CD4-positive, alpha-beta T cell treated with Interleukin-17A for 1 hour (primary cell): ENCODE data around the gene MYORG.
A peak's percentile ranks its signal among the peaks of the same experiment; 100 is the strongest.
"Not testable (repeated sequence)": the region's sequence is repeated elsewhere in the genome, so short reads cannot be mapped to it uniquely, and the experiment has no call there.

Experiments
- DNase-seq: peaks from one replicate; pipeline ENCODE4 v3.0.0-alpha.2; 2020

MYORG gene

DNA sequence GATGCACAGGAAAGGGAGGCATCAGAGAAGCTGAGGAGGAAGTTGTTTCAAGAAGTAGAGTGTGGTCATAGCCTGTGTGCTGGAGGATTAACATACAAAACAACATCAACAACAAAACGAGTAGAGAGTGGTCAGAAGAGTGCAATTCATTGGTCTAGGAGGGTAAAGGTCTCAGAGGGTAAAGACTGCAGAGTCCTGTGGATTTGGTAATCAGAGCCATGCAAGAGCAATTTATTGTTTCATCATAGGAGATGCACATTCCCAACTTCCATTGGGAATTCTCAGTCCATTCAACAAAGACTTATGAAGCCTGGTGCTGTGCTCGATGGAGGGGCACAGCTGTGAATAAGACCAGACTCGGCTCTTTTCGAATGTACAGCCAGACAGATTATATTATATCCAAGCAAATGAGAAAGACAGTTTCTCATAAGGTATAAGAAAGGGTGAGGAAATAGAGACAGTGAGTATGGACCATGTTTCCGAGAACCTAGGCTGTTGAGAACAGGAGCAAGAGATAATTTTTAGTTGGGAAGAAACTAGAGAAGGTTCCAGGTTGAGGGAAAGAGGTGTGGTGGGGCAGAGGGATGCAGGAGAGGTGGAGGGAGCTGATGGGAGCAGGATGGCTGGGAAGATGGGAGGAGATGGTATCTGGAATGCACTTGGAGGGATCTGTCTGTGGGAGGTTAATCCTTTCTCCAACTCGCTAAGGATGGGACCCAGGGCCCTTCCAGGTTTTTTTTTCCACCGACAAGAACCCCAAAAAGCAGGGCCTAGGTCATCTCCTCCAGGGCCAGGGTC lies 7.9 kb upstream of the MYORG start:
- no peak for DNase-seq

DNA sequence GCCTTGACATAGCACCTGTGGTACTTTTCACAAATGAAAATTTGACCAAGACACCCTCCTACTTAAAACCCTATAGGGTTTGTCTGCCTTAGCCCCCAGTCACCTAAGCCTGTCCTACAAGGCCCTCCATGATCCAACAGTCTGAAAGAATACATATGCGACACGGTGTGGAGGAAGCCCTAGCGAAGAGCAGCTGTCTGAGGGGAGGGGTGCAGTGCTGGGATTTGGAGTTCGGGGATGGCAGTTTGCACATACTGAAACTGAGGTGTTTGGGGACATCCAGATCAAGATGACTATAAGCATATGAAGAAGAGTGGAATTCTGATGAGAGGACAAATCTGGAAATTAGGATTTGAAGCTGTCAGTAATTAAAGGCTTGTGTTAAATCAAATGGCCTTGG lies 7.2 kb upstream of the MYORG start:
- no peak for DNase-seq

DNA sequence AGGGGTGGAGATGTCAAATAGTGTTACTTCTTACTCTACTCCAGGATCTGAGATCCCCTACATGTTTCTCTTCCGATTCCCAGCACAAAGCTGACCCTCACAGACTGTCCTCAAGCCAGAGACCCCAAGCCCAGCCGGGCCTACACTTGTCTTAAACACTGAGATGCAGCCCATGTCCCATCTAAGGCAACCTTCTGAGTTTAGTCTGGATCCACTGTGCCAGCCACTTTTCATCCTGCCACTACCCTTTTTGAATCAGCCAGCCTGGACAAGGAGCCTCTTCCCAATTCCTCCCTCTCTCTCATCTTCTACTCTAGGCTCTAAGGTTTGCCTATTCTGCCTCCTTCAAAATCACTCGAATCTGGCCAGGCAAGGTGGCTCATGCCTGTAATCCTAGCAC lies 6.2 kb upstream of the MYORG start:
- DNase-seq, result no peak

DNA sequence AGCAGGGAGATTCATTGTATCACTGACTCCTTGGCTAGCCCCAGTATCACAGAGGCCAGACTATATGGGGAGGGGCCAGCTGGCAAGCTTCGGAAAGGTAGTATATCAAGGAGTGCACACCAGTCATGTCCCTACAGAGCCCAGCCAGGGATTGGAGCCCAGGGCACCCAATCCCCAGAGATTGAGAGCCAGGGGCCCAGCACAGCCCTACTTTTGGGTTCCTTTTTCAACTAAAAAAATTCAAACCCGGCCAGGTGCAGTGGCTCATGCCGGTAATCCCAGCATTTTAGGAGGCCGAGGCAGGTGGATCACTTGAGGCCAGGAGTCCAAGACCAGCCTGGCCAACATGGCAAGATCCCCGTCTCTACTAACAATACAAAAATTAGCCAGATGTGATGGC lies 5.4 kb upstream of the MYORG start:
- no peak for DNase-seq

DNA sequence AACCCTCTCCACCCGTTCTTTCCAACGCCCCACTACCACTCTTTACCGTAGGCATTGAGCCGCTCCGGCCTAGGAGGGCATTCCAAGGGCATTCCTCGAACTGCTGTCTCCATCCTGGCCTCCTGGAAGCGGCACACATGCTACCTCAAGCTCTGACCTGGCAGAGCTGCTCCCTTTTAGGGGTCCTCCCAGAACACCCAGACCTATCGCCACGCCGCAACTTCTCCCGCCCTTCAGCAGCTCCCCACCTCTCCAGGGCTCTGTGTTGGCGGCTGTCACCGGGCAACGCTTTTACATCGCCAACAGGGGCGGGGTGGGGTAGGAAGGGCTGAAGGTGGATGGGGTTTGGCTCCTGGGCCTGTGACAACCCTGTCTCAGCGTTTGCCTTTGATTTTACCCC lies 4.6 kb upstream of the MYORG start:
- peak; percentile 19 for DNase-seq

DNA sequence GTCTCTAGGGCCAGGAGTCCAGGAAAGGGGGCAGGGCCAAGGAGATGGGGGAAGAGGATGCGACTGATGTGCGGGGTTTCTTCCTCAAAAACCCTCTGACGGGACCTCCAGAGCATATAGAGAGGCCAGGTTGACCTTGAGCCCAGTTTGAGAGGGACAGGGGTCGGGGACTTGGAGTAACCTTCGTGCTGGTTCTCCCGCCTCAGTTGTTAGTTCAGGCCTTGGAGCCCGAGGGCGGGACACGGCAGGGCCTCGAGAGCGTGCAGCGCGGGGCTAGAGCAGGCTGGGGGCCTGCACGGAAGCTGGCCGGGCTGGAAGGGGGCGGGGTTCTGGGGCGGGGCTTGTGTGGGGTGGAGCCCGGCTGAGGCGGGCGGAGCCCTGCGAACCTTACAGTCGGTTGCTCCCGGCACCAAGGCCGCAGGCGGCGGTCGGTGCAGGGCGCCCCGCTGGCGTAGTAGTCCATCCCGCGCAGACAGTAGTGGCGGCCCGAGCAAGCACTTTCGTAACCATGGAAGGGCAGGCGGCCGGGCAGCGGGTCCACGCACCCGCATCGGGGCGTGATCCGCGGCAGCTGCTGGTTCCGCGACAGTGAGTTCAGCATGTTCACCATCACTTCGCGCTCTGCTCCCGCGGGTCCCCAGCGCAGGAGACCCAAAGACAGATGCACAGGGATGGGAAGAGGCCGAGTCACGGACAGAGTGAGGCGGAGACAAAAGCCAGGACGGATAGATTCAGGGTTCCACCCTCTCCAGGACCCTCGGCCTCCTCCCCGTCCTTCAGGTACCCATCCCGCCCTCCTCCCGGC lies 4.0 kb upstream of the MYORG start:
- peak; percentile 82 for DNase-seq

DNA sequence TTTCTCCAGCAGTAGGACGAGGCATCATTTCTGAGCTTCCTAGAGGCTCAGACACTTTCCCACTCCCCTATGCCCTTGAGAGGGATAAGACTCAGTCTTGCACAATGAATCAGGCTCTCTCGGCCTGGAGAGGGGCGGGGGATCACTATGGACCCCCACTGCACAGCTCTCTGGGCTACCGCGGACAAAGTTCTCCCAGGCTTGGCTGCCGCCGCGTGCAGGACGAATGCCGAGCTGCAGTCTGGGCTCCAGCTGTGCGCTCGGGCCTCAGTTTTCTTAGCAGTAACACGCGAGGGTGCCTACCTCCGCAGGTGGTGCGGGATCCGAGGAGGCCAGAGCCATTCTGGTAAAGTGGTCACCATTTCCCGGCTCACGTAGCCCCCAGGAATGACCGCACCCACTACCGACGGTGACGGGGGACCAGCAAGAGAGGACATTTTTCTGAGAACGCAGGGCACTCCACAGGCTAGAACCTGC lies 3.4 kb upstream of the MYORG start:
- no peak for DNase-seq

DNA sequence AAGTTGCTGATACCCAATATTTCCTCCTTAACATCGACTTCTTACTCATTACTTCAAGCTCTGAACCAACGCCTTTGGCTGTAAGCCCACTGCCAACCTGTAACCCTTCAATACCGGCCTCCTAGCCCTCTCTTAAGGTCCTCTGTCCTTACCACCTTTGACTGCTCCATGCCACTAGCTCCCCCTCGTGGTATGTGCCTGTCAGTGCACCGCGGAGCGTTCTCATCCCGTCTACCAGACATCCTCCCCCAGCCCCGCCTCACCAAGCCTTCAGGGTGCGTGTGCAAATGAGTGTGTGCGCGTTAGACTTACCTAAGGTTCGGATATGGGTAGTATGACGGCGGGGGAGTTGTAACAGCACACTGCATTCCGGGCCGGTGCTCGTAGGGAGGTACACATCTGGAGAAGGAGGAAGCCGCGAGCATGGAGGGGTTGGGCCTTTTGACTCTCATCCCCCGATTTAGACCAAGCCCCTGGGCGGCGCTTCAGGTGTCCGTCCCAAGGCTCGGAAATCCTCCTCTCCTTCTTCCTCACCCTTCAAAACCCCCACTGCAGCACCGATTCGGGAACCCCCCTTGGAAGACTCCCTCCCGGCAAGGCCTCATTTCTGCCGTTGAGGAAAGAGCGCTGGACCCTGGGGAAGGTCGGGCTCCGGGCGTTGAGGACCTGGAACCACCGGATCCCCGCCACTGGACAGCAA lies 2.8 kb upstream of the MYORG start:
- DNase-seq, result peak; percentile 94

DNA sequence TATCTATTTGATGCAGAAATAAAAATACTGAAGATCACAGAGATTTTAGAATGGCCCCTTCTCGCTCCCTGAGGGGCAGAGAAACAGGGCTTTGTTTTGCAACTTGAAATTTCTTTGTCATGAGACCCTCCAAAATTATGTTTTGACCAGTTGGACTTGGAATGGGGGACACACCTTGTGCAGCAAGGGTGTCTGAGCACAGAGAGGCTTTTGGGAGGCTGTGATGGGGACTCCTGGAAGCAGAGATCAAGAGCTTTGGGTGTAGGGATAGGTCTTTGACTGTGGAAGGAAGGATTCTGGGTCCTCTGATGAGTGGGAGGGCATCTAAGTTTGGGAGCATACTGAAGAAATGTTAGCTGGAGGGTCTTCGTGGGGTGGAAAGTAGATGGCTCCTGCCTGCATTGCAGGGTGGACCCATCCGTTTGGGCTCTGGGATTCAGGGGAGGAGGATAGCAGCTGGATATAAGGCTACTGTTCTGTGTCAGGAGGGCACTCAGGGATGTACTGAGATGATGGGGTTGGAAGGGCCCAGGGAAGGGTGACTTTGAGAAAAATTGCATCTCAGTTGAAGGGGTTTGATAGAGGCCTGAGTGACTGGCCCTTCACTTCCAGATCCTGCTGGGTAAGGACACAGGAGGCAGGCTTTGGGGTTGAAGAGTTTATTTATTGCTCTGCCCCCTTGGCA lies 1.8 kb upstream of the MYORG start:
- no peak for DNase-seq

DNA sequence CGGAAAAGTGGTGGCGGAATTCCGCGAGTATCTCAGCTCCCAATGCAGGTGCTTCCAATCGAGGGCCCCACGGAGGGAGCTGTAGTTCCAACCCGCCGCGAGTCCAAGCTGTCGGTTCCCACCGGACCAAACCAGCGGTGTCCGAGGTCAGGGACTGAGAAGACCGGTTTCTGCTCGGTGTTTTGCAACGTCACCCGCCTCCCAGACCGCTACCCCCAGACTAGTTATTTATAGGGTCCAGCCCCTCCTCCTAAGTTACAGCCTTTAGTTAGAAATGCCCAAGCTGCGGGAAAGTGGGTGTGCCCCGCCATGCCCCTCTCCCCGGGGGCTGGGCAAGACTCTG lies 677 bp upstream of the MYORG start:
- DNase-seq, result no peak

DNA sequence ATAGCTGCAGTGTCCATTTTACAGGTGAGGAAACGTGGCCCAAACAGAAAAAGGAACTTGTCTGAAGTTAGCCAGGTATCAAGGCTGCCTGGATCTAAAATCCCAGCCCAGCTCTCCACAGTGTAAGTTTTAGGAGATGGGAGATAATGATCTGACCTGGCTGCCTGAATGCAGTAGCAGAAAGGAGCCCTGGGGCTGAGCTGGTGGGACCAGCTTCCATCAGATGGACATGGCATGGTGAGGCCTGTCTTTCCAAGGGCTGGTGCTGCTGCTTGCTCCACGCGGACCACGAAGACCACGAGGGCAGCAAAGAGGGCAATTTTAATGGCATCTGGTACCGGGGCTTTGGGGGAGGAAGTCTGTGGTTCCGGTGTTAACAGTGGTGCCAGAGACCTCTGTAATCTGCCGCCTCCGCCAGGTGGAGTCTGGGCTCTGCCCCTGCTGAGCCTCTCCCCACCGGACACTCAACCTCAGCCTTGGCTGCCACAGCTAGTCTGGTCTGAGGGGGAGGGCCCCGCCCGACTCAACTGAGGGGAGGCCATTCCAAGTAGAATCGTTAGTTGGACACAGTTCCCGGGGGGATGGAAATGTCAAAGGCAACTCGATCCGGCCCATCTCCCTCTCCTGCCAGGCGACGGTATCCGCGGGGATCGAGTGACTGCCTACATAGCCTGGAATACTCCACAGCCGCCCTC lies 650 bp downstream of the MYORG start:
- peak; percentile 71 for DNase-seq

DNA sequence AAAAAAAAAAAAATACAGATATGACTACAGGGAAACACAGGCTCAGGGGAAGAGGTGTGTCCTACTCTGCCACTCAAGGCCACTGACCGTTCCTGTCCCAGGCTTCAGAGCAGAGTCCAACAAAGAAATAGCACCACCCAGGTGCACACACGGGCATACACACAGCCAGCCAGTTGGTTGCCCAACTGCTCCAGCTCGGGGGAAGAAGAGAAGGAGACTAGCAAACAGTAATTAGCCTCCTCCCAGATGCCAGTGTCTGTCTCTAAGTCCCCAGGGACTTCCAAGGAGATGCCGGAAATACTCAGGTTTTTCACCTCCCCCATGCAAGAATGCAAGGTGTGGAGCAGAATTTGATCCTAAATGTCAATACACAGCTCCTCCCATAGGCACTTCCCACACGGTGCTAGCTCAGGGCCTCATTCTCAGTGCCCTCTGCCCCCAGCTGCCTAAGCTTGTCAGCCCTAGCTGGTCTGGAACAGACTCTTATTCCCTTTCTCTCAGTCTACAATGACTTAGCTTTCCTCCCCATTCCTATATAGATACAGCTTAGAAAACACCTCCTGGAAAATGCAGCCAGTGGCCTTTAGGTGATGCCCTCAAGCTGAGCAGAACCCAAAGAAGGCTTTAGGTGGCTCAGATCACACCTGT lies 1.7 kb downstream of the MYORG start:
- DNase-seq, result no peak

DNA sequence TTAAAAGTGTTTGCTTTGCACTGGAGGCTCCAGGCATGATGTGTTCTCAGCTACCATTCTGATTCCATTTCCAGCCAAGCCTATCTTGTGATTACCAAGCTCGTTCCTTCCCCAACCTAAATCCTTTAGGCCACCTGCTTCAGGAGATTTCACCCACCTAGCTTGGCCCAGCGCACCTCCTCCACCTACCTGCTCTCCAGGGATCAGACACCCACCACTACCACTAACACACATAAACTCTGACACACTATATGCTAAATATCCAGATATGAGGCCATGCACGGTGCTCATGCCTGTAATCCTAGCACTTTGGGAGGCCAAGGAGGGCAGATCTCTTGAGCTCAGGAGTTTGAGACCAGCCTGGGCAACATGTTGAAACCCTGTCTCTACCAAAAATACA lies 2.4 kb downstream of the MYORG start:
- DNase-seq, result no peak

DNA sequence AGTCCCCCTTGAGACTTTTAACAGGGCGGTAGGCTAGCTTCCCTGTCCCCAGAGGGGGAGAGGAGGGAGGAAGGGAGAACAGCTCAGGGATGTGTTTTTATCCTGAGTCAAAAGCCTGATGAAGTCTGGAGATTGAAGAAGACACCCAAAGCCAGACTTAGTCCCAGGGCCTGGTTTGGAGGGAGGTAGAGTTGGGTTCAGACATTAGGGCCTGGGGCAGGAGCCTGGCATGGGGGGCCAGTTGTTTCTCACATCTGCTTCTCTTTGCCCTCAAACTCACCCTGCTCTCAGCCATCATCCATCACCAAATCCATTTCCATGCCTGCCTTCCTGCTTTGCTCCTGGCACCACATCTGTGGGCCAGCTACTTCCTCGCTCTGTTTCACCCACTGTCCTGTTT lies 2.9 kb downstream of the MYORG start:
- no peak for DNase-seq

DNA sequence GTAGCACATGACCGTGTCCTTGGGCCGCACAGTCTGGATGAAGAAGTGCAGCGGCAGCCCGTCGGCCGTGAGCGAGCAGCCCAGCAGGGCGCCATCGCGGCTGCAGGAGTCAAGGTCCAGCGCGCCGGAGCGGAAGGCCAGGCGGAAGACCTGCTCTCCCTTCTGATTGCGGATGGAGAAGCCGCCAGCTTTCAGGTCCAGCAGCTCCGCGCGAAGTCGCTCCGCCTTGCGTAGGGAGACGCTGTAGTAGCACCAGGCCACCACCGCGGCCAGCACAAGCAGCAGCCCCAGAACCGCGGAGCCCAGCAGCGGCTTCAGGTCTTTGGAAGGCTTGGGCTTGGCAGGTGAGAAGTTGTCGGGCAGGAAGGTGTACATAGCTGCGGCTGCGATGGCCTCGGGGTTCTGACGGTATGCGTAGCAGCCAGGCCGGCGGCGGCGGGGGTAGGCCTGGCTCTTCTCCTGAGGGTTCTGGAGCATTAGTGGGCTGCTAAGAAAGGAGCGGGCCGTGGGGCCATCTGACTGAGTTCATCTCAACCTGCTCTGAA lies 4.2 kb downstream of the MYORG start:
- DNase-seq, result no peak

DNA sequence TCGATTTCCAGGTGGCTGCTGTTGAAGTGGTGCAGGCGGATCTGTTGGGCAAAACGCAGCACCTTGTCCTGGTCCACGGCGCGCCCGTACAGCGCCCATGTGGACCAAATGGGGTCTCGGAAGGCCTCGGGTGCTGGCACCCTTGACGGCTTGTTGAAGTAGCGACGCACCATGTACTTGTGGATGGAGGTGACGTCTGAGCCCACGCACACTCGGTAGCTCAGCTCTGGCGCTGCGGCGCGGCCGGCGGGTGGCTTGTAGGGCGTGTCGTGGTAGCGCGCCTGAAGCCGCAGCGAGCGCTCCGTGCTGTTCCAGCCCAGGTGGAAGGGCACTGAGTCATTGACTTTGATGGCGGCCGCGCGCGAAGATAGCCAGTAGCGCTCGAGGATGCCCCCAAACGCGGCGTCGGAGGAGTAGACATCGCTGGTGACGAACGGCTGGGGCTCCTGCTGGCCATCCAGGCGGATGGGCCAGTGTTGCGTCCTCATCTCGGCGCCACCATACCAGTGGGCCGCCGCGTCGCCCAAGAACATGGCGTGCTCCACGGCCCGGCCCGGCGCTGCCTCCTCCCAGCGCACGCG lies 4.7 kb downstream of the MYORG start:
- no peak for DNase-seq

DNA sequence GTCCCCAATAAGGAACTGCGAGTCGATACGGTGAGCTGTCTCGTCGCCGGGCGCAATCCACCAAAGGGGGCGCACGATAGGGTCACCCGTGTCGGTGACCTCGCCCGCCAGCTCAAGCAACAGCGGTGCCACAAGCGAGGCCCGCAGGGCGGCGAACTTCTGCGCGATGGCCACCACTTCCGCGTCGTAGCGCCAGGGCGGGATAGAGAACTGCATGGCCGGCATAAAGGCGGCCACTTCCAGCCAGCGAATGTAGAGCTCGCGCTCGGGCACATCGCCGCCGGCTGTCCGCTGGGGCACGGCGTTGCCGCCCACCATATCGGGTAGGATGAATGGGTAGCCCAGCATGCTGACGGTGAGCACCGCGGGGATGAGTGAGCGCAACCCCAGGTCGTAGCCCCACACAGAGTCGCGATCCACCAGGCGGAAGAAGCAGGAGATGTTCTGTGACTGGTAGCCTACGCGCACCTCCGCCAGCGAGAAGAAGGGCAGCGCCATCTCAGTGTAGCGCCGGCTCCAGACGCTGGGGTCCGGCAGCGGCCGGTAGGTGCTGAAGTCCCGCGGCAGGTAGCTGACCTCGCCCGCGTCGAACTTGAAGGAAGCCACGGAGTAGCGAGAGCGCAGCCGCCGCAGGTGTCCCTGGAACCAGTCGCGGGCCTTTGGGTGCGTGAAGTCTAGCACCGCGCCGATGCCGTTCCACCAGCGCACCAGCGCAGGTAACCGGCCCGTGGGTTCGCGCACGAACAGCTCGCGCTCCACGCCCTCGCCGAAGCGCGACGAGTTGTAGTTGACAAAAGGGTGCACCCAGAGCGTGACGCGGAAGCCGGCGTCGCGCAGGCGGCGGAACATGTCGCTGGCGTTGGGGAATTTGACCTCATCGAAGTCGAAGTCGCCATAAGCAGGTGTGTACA lies 5.5 kb downstream of the MYORG start:
- DNase-seq, result peak; percentile 43

DNA sequence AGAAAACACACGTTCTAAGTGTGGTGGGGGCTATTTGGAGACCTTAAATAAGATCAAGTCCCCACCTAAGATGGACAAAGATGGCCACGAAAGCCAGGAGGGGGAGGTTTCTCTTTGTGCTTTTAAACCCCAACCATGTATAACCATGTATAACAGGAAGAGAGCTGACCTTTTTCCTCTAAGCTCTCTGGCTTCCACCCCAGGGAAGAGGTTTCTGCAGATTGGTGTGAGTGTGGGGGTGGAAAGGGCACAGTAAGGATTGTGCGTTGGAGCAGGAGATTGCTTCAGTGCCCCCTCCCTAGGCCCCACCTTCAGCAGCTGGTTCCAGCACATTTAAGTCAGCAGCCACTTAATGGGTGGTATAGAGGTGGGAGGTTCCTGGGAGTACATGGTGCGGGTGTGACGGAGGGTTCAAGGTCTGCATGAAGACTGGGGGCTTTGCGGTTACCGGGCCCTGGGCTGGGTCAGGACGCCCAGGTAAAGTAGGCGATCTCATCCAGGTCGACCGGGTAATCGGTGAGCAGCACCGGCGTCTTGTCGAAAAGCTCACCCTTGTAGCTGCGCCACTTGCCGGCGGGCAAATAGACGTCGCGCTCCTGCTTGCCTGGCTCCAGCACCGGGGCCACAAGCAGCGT lies 6.2 kb downstream of the MYORG start:
- no peak for DNase-seq

DNA sequence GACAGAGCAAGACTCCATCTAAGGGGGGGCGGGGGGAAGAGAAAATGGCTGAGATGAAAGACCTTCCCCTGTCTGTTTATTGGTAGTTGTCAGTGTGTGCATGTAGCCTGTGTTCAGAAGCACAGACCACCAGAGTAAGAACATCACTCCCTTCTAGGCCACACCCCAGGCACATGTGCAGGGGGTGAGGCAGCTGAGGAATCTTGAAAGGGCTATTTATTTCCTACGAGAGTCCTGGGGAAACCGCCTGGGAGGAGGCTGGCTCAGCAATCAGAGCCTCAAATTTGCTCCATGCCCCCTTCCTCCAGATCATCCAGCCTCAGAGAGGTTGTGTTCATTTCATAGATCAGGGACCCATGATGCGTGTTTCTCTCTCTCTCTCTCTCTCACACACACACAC lies 7.1 kb downstream of the MYORG start:
- no peak for DNase-seq

DNA sequence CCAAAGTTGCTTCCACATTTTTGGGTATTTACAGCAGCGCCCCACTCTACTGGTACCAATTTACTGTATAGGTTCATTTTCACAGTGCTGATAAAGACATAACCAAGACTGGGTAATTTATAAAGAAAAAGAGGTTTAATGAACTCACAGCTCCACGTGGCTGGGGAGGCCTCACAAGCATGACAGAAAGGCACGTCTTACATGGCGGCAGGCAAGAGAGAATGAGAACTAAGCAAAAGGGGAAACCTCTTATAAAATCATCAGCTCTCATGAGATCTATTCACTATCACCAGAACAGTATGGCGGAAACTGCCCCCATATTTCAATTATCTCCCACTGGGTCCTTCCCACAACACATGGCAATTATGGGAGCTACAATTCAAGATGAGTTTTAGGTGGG lies 7.9 kb downstream of the MYORG start:
- not testable (repeated sequence) for DNase-seq
